Measurements from ENCODE around the gene ANKDD1A.

Gene ANKDD1A

DNA sequence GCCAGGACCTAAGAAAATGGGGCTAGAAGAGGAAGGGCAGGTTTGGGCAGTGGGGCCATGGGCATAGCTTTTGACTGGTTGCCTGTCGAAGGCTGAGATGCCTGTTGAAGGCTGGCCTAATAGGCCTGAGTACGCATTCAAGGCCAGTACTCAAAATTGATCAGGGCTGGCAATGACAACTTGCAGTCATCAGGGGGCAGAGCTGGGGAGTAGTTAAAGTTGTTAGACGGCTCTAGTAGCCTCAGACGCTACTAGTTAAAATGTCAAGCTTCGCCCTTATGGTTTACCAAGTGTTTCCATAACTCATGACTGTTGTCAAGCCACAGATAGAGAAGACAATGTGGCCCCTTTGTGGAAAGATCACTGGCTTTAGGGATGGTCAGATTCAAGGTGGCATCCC is 49.3 kb downstream of the ANKDD1A start:
- DNase-seq (ENCODE audit: low read depth in 2 of 2) = no peak

DNA sequence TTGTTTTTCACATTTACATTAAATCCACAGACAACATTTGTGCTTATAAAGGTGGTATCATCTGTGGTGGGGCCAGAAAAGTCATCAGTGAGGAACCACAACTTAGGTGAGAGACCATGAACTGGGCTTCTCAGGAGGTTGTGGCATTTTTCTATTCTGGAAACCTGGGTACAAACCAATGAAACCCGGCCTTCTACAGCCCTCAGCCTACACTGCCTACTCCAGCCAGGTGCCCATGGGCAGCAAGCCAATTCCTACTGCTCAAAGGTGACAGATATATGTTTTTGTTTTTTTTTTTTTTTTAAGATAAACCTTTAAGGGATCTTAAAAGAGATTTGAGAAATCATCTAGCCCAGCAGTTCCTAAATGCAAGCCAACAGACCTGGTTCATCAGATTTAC is 57.7 kb downstream of the ANKDD1A start:
- no peak for DNase-seq (ENCODE audit: low read depth in 2 of 2)

DNA sequence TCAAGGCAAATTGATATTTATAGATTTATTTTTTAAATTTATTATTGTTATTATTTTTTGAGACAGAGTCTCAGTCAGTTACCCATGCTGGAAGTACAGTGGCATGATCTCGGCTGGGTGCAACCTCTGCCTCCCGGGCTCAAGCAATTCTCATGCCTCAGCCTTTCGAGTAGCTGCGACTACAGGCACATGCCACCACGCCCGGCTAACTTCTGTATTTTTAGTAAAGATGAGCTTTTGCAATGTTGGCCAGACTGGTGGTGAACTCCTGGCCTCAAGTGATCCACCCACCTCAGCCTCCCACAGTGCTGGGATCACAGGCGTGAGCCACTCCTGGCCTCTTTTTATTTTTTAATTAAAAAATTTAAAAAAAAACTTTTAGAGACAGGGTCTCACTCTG is 59.0 kb downstream of the ANKDD1A start:
- no peak for DNase-seq (ENCODE audit: low read depth in 2 of 2)

DNA sequence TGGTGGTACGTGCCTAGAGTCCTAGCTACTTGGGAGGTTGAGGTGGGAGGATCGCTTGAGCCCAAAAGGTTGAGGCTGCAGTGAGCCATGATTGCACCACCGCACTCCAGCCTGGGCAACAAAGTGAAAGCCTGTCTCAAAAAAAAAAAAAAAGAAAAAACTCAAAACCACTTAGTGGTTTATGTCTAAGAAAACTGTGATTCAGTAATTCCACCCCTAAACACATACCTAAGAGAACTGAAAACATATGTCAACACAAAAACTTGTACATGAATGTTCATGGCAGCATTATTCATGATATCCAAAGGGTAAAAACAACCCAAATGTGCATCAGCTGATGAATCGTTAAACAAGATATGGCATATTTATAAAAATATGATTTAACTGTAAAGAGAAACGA is 63.7 kb downstream of the ANKDD1A start:
- no peak for DNase-seq (ENCODE audit: low read depth in 2 of 2)

DNA sequence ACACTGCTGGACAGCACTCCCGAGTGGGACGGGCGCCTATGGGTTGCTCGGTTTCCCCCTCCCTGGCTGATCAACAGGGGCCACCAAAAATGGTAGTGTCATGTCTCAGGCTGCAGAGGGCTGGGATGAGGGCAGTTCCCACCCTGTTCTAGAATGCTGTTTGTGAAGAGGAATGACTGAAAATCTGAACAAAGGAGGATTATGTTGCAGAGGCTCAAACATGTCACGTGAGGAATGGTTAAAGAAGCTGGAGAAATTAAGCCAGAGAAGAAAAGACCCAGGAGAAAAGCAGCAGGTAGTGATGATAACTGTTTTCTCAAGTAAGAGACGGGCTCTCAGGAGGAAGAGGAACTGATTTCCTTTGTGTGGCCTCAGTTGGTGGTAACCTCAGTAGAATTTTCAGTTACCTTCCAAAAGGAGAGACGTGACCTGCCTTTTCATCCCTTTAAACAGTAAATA is 67.6 kb downstream of the ANKDD1A start:
- no peak for DNase-seq (ENCODE audit: low read depth in 2 of 2)

DNA sequence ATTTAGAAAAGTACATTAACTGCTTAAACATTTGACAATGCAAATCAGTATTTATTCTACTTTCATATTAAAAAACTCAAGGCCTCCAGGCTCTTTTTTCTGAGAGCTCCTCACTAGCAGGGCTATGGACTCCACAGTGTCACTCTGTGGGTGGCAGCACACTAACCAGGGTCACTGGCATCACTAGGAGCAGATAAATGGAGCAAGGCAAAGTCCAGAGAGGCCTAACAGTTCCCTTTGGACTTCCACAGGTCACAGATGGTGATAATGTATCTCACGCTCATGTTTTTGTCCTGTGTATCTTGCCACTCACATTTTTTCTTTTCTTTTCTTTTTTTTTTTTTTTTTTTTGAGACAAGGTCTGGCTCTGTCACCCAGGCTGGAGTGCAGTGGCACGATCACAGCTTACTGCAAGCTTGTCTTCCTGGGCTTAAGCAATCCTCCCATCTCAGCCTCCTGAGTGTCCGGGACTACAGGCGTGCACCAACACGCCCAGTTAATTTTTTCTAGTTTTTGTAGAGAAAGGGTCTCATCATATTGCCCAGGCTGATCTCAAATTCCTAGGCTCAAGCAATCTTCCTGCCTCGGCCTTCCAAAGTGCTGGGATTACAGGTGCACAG is 70.2 kb downstream of the ANKDD1A start:
- no peak for DNase-seq (ENCODE audit: low read depth in 2 of 2)

DNA sequence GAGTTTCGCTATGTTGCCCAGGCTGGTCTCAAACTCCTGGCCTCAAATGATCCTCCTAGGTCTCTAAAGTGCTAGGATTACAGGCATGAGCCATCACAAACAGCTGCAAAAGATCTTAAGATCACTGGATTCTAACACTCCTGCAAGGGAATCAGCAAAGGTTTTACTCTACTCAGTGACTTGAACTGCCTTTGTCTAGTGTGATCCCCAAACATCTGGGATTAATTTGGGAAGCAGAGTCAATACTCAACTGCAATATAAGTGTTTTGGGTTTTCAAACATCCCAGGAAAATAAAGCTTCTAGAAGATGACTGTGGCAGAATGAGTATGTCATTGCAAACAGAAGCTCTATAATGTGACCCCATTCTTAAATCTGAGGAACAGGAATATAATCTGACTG is 70.8 kb downstream of the ANKDD1A start:
- no peak for DNase-seq (ENCODE audit: low read depth in 2 of 2)

- DNase-seq (ENCODE audit: low read depth in 2 of 2) = no peak
Observed at GRCh38 chr15:64985366-64986033, 73.8 kb downstream of the ANKDD1A start.

GRCh38 chr15:64987136-64987535 is 75.4 kb downstream of the ANKDD1A start:
- DNase-seq (ENCODE audit: low read depth in 2 of 2) = no peak

GRCh38 chr15:64989416-64990167 is 77.9 kb downstream of the ANKDD1A start, which contains the start of gene SPG21:
SPG21 (minus strand) TSS chr15:64989914; CDS start chr15:64983569, 6,345 bp downstream.
- peak; percentile 87 to 90 for DNase-seq (ENCODE audit: low read depth in 2 of 2)

DNA sequence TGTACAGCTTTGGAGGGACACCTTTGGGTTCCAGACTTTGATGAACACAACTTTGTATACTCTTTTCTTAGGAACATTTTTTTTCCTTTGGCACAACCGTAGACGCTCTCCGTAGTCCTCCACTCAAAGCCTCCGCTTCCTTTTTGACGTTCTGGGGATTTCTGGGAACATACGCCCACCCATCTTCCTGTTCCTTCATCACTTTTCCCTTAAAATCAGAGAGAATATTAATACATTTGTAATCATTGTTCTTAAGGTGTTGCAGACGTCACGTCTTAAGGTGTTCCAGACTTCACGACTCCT is 78.4 kb downstream of the ANKDD1A start:
- no peak for DNase-seq (ENCODE audit: low read depth in 2 of 2)

- no peak for DNase-seq (ENCODE audit: low read depth in 2 of 2)
Observed at GRCh38 chr15:64991536-64992135, 79.9 kb downstream of the ANKDD1A start.

- no peak for DNase-seq (ENCODE audit: low read depth in 2 of 2)
Observed at GRCh38 chr15:64993290-64993689, 81.6 kb downstream of the ANKDD1A start.

- DNase-seq (ENCODE audit: low read depth in 2 of 2) = no peak
Observed at GRCh38 chr15:64997066-64997465, 85.4 kb downstream of the ANKDD1A start.

DNA sequence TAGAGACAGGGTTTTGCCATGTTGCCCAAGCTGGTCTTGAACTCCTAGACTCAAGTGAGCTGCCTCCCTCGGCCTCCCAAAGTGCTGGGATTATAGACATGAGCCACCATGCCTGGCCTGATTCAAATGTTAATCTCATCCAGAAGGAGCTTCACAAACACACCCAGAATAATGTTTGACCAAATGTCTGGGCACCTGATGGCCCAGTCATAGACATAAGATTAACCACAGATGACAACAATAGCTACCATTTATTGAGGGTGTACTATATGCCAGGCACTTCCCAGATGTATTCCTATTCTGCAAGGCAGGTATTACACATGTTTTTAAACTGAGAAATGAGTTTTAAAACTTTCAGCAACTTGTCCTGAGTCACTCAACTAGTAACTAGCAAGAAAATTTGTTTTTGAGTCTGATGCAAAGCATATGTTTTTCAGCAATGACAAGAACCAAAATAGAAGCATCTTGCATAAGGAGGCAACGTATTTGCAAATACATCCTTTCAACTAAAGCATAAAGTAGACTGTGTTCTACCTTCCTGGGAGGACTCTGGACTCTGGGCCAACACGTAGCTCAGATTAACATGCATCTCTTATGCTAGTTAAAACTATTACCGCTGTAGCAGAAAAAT is 86.2 kb downstream of the ANKDD1A start:
- DNase-seq (ENCODE audit: low read depth in 2 of 2) = no peak

DNA sequence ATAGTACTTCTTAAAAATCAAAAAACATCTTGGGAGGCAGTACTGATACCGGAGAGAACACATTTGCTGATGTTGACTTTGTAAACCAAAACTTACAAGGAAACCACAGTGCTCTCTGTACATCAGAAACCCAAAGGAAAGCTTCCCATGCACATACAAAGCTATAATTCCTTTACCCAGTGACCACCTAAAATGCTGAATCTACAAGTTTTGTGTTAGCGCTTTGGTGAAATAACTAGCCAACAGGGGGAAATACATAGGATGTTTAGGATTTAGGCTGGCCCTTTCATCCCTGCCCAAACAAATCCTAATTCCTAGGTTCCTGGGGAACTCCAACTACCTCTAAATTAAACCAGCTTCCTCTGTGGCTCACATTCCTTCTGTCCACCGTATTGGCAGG is 93.3 kb downstream of the ANKDD1A start:
- no peak for DNase-seq (ENCODE audit: low read depth in 2 of 2)

GRCh38 chr15:65006876-65007275 is 95.2 kb downstream of the ANKDD1A start:
- DNase-seq (ENCODE audit: low read depth in 2 of 2) = no peak

All from stimulated activated CD8-positive, alpha-beta memory T cell treated with anti-CD3 and anti-CD28 coated beads, Interleukin-15, amount 100 ng/mL, for 48 hours (primary cell).